Kidney (tissue), 14 donors: Measurements from ENCODE around the gene CFAP210. TPM values are rescaled to one million over a fixed set of nuclear protein-coding genes. Genes with fewer than 3 reads are reported as not detected.

Experiments used
- DNase-seq, 5 donors: peaks; one replicate each; pipeline ENCODE4 v3.0.0-alpha.2; 2013 to 2020
- FAIRE-seq: peaks from 2 replicates; lab custom pipeline; 2012; peaks lifted over from hg19 to GRCh38; lab: Jason Lieb, UNC
- H3K27ac ChIP-seq, 2 donors: one replicate each; pipeline ENCODE4 v1.7.0; 2013; ENCODE audit warnings: low read depth in 2 of 2, low read length in 2 of 2, inconsistent platforms in 1 of 2
- H3K27me3 ChIP-seq: one replicate; pipeline ENCODE4 v1.7.1; 2013; ENCODE audit warnings: low read length, inconsistent platforms; ENCODE audit not compliant: control insufficient read depth, insufficient read depth
- H3K36me3 ChIP-seq, 3 donors: one replicate each; pipeline versions ENCODE4 v1.7.0 to v1.7.1; 2013; ENCODE audit warnings: low read length in 3 of 3, control low read depth in 1 of 3, inconsistent platforms in 1 of 3; ENCODE audit not compliant: insufficient read depth in 3 of 3, control insufficient read depth in 2 of 3
- H3K4me1 ChIP-seq, 3 donors: one replicate each; pipeline versions ENCODE4 v1.7.0 to v1.7.1; 2013; ENCODE audit warnings: low read length in 3 of 3, inconsistent platforms in 1 of 3, low read depth in 1 of 3; ENCODE audit not compliant: control insufficient read depth in 2 of 3, insufficient read depth in 2 of 3
- H3K4me3 ChIP-seq, 3 donors: one replicate each; pipeline versions ENCODE4 v1.7.0 to v1.8.1; 2013; ENCODE audit warnings: low read length in 3 of 3, control low read depth in 1 of 3, inconsistent platforms in 1 of 3
- H3K9ac ChIP-seq, 3 donors: one replicate each; pipeline versions ENCODE4 v1.7.0 to v1.7.1; 2013; ENCODE audit warnings: low read length in 3 of 3, control low read depth in 1 of 3, inconsistent platforms in 1 of 3
- H3K9me3 ChIP-seq, 3 donors: one replicate each; pipeline versions ENCODE4 v1.7.0 to v1.7.1; 2013; ENCODE audit warnings: low read length in 3 of 3, control low read depth in 1 of 3, inconsistent platforms in 1 of 3; ENCODE audit not compliant: control insufficient read depth in 2 of 3, insufficient read depth in 1 of 3
- intact Hi-C: fragments of 100-400 bp; cut with DNase I; formaldehyde crosslinking; loops from one replicate; pipeline ENCODE4 v1.11.1; 2022
- polyA plus RNA-seq: library from polyadenylated mRNA; stranded (reverse); fragments of 350-450 nt; fragmentation: Illumina TruSeq; extraction: RNeasy Lipid Tissue Mini Kit (QIAGEN cat#74804); gene quantifications from one replicate; pipeline ENCODE4 v1.2.3, GENCODE V29; 2014; ENCODE audit warnings: low read depth, low replicate concordance; ENCODE audit not compliant: insufficient read depth
- total RNA-seq: library from RNA; stranded (reverse); fragmentation: NEBNext Ultra II Directional; extraction: Animal tissue kit (Norgen Biotek cat#: 25700); gene quantifications from one replicate; pipeline ENCODE4 v1.2.1, GENCODE V29; 2021
- TF ChIP-seq, protein P1 (sequence below): IDR thresholded peaks from 3 replicates; pipeline ENCODE4 v1.5.1; 2012; ENCODE audit warnings: mild to moderate bottlenecking, moderate library complexity, borderline replicate concordance; ENCODE audit not compliant: insufficient read depth; ENCODE audit errors: extremely low read depth
- donor health status: control.
- donor health status: control.
- donor health status: control.
- donor health status: control.
- donor health status: control.
- donor health status: DM: yes; HTN: yes; CAD: no.
- donor health status: Normal renal cell carcinoma (clear cell type).

The CFAP210 gene
- total and polyA plus RNA-seq, 2 donors from 2014 or later, result 0.60 to 0.65 TPM

DNA sequence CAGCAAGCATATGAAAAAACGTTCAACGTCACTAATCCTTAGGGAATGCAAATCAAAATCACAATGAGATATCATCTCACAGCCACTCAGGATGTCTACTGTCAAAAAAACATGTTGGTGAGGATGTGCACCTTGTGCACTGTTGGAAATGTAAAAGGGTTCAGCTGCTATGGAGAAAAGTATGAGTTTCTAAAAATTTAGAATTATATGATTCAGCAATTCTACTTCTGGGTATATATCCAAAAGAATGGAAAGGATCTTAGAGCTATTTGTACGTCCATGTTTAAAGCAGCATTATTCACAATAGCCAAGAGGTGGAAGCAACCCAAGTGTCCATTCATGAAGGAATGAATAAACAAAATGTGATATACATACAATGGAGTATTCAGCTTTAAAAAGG, 50.0 kb downstream of the CFAP210 start:
- no peak overlapping the region for H3K4me3 ChIP-seq
- TF ChIP-seq, protein P1, sequence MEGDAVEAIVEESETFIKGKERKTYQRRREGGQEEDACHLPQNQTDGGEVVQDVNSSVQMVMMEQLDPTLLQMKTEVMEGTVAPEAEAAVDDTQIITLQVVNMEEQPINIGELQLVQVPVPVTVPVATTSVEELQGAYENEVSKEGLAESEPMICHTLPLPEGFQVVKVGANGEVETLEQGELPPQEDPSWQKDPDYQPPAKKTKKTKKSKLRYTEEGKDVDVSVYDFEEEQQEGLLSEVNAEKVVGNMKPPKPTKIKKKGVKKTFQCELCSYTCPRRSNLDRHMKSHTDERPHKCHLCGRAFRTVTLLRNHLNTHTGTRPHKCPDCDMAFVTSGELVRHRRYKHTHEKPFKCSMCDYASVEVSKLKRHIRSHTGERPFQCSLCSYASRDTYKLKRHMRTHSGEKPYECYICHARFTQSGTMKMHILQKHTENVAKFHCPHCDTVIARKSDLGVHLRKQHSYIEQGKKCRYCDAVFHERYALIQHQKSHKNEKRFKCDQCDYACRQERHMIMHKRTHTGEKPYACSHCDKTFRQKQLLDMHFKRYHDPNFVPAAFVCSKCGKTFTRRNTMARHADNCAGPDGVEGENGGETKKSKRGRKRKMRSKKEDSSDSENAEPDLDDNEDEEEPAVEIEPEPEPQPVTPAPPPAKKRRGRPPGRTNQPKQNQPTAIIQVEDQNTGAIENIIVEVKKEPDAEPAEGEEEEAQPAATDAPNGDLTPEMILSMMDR, result no peak
- no peak overlapping the region for H3K9ac ChIP-seq
- intact Hi-C loops, result no loop called here
- H3K4me1 ChIP-seq, result no peaks in the 10 kb centered on the region
- H3K36me3 ChIP-seq, result no peaks in the 10 kb centered on the region
- no peak for FAIRE-seq
- no peaks in the 10 kb centered on the region for H3K27me3 ChIP-seq
- H3K9me3 ChIP-seq, result no peaks in the 10 kb centered on the region
- DNase-seq, result no peak
- no peak overlapping the region for H3K27ac ChIP-seq

DNA sequence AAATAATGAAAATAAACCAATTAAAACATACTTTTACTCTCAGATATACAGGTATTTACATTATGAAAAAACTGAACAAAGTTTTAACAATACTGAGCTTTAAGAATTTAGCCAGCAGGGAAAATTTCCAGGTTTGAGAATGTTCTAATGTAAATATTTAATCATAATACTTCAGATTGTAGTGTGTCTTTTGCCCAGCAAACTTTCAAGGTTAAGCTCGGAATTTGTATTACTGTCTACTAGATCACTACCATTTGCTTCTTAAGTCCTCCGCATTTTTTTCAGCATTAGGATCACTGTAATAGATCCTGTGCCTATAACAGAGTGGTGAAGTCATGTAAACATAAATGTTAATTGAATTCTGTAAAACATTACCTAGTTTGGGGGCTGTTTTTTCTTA, 52.7 kb downstream of the CFAP210 start:
- Histone ChIP-seq H3K4me1 (no peaks in the 10 kb centered on the region), H3K27me3 (no peaks in the 10 kb centered on the region), H3K36me3 (peaks cover 0 to 14% (median 5%) of the 10 kb centered on the region in 3 donors), H3K9me3 (no peaks in the 10 kb centered on the region), H3K4me3 (no peak overlapping the region), H3K27ac (no peak overlapping the region), H3K9ac (no peak overlapping the region)
- FAIRE-seq (no peak), DNase-seq (peak in 2 of 5 donors; percentile 10 to 14)
- intact Hi-C loops, result no loop called here
- TF ChIP-seq, protein P1, result no peak

DNA sequence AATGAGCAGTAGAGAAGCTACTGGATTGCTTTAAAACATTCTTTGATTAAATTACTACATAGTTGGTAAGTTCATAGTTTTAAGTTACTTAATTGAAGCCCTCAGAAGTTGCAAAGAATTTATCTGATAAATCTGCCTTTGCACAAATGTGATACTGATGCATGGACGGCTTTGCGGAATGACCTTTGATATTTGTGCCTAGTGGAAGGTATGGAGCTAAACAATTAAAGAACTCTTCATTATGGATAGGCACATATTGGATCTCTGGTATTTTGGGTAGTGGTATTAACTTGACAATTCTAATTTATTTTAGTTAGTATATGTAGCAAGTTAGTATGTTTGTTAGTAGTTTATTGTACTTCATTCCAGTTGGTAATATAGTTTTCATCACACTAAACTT, 54.1 kb downstream of the CFAP210 start:
- intact Hi-C loops, result no loop called here
- no peaks in the 10 kb centered on the region for H3K4me1 ChIP-seq
- TF ChIP-seq, protein P1, result no peak

DNA sequence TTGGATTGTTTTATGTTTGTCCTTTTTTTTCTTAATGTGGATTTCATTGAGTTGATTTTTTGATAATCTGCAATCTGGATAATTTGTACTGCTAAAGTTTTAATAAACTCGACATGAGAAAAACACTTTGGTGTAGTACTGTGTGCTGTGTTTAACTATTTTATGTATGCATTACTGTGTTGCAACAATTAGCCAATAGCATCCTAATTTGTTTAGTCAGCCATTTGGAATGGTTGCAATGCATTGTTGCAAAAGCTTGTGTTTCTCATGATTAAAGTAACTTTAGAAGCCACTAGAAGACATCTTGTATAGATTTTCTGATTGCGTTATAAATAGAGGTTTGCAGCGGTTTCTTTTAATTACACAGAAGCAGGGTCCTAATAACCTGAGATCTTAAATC, 56.6 kb downstream of the CFAP210 start:
- H3K27ac ChIP-seq, result no peak overlapping the region
- no peaks in the 10 kb centered on the region for H3K27me3 ChIP-seq
- intact Hi-C loops, result no loop called here
- no peaks in the 10 kb centered on the region for H3K4me1 ChIP-seq
- FAIRE-seq, result no peak
- TF ChIP-seq, protein P1, result no peak
- H3K9me3 ChIP-seq, result no peaks in the 10 kb centered on the region
- H3K4me3 ChIP-seq, result no peak overlapping the region
- no peak overlapping the region for H3K9ac ChIP-seq
- no peak for DNase-seq
- peaks cover 15 to 40% (median 19%) of the 10 kb centered on the region in 3 donors for H3K36me3 ChIP-seq

More for the DNA sequence above, 54.1 kb downstream of the CFAP210 start:
- no peaks in the 10 kb centered on the region for H3K27me3 ChIP-seq
- no peak overlapping the region for H3K4me3 ChIP-seq
- no peaks in the 10 kb centered on the region for H3K9me3 ChIP-seq
- DNase-seq (no peak), FAIRE-seq (no peak)
- H3K9ac ChIP-seq, result no peak overlapping the region
- H3K27ac ChIP-seq, result no peak overlapping the region
- H3K36me3 ChIP-seq, result peaks cover 9 to 21% (median 9%) of the 10 kb centered on the region in 3 donors
